CD14-positive monocyte (primary cell): ENCODE data around the gene DOCK3. TPM values are rescaled to one million over a fixed set of nuclear protein-coding genes. Genes with fewer than 3 reads are reported as not detected.

Experiments
- DNase-seq, 3 donors: peaks; one replicate each; pipeline ENCODE4 v3.0.0-alpha.2; 2011 to 2022
- H2AFZ ChIP-seq: 2 replicates; pipeline ENCODE4 v1.6.0; 2012; ENCODE audit warnings: mild to moderate bottlenecking, low read depth, low read length, inconsistent platforms; ENCODE audit not compliant: insufficient read depth, poor library complexity, severe bottlenecking
- H3K27ac ChIP-seq, 2 donors: 1 replicate in 1 of 2; 2 replicates in 1 of 2; pipeline ENCODE4 v1.5.1; 2012 to 2013; ENCODE audit warnings: low read length in 2 of 2, control low read depth in 1 of 2, inconsistent platforms in 1 of 2, low read depth in 1 of 2, mild to moderate bottlenecking in 1 of 2
- H3K27me3 ChIP-seq, 2 donors: one replicate each; pipeline versions ENCODE4 v1.6.0 to v1.6.1; 2011 to 2013; ENCODE audit warnings: low read length in 2 of 2; ENCODE audit not compliant: control insufficient read depth in 2 of 2, insufficient read depth in 2 of 2
- H3K36me3 ChIP-seq, 2 donors: replicated peaks in 1 of 2; 1 replicate in 1 of 2; 2 replicates in 1 of 2; pipeline versions ENCODE4 v1.5.1 to v1.6.1; 2012 to 2013; ENCODE audit warnings: low read length in 2 of 2, control low read depth in 1 of 2, inconsistent platforms in 1 of 2, mild to moderate bottlenecking in 1 of 2; ENCODE audit not compliant: insufficient read depth in 2 of 2, control insufficient read depth in 1 of 2
- H3K4me1 ChIP-seq, 2 donors: 1 replicate in 1 of 2; 2 replicates in 1 of 2; pipeline versions ENCODE4 v1.5.1 to v1.6.1; 2012 to 2013; ENCODE audit warnings: low read length in 2 of 2, control low read depth in 1 of 2, inconsistent platforms in 1 of 2, mild to moderate bottlenecking in 1 of 2, moderate library complexity in 1 of 2; ENCODE audit not compliant: insufficient read depth in 2 of 2, control insufficient read depth in 1 of 2
- H3K4me2 ChIP-seq: replicated peaks from 2 replicates; pipeline ENCODE3; 2012; ENCODE audit warnings: low read length, moderate library complexity, mild to moderate bottlenecking; ENCODE audit not compliant: poor library complexity, severe bottlenecking; ENCODE audit errors: extremely low read depth
- H3K4me3 ChIP-seq, 3 experiments: fragments of 200-600 bp in 1 of 3; sonication (generic) in 1 of 3; replicated peaks in 1 of 3; 1 replicate in 2 of 3; 2 replicates in 1 of 3; pipeline ENCODE4 v1.5.1; 2011 to 2013; ENCODE audit warnings: low read length in 3 of 3, mild to moderate bottlenecking in 3 of 3, control low read depth in 2 of 3, low read depth in 2 of 3, inconsistent platforms in 1 of 3, moderate library complexity in 1 of 3
- H3K79me2 ChIP-seq: 2 replicates; pipeline ENCODE4 v1.6.0; 2012; ENCODE audit warnings: mild to moderate bottlenecking, control low read depth, inconsistent platforms, low read length, moderate library complexity; ENCODE audit not compliant: insufficient read depth
- H3K9ac ChIP-seq: 2 replicates; pipeline ENCODE4 v1.6.0; 2017; ENCODE audit warnings: low read length, mild to moderate bottlenecking; ENCODE audit not compliant: insufficient read depth, poor library complexity, severe bottlenecking
- H3K9me3 ChIP-seq, 2 donors: replicated peaks in 1 of 2; 1 replicate in 1 of 2; 2 replicates in 1 of 2; pipeline versions ENCODE4 v1.5.1 to v1.6.1; 2012 to 2013; ENCODE audit warnings: low read length in 2 of 2, control low read depth in 1 of 2; ENCODE audit not compliant: control insufficient read depth in 1 of 2, insufficient read depth in 1 of 2
- H4K20me1 ChIP-seq: 2 replicates; pipeline ENCODE4 v1.6.0; 2012; ENCODE audit warnings: mild to moderate bottlenecking, low read length, control low read depth, moderate library complexity; ENCODE audit not compliant: insufficient read depth
- H3K27ac Mint-ChIP-seq, 7 donors: one replicate each; pipeline ENCODE4 v1.8.0; 2020; ENCODE audit warnings: mild to moderate bottlenecking in 7 of 7, mixed read lengths in 7 of 7, moderate library complexity in 6 of 7, inconsistent platforms in 2 of 7
- H3K27me3 Mint-ChIP-seq, 3 donors: one replicate each; pipeline ENCODE4 v1.8.0; 2021 to 2022; ENCODE audit warnings: low read depth in 3 of 3, mild to moderate bottlenecking in 3 of 3, mixed read lengths in 3 of 3, moderate library complexity in 3 of 3, inconsistent platforms in 1 of 3
- H3K36me3 Mint-ChIP-seq, 2 donors: one replicate each; pipeline ENCODE4 v1.8.0; 2020; ENCODE audit warnings: mixed read lengths in 2 of 2, inconsistent platforms in 1 of 2, mild to moderate bottlenecking in 1 of 2
- H3K4me1 Mint-ChIP-seq: one replicate; pipeline ENCODE4 v1.8.0; 2020; ENCODE audit warnings: mild to moderate bottlenecking, mixed read lengths
- H3K4me3 Mint-ChIP-seq, 2 donors: one replicate each; pipeline ENCODE4 v1.8.0; 2020; ENCODE audit warnings: mild to moderate bottlenecking in 2 of 2, mixed read lengths in 2 of 2, moderate library complexity in 1 of 2
- H3K9me3 Mint-ChIP-seq, 7 donors: one replicate each; pipeline ENCODE4 v1.8.0; 2020 to 2022; ENCODE audit warnings: mixed read lengths in 7 of 7, mild to moderate bottlenecking in 6 of 7, moderate library complexity in 6 of 7, inconsistent platforms in 2 of 7
- CTCF ChIP-seq: fragments of 200-600 bp; IDR thresholded peaks from one replicate; pipeline ENCODE4 v1.8.0; 2022; ENCODE audit warnings: antibody characterized with exemption, mild to moderate bottlenecking
- WGBS: methylation state at CpG from one replicate; pipeline ENCODE4 v1.1.5; 2013; ENCODE audit warnings: missing lambda C conversion rate; ENCODE audit not compliant: insufficient coverage; 5-methylcytosine and 5-hydroxymethylcytosine counted together
- intact Hi-C, 2 donors: fragments of 100-400 bp; cut with micrococcal nuclease; formaldehyde crosslinking; loops; one replicate each; pipeline versions ENCODE4 v1.15.0 to v1.15.1; 2023
- polyA plus RNA-seq, 3 donors: library from polyadenylated mRNA; depleted of rRNA in 1 of 3; unstranded in 2 of 3; stranded (reverse) in 1 of 3; fragments of 300-500 nt in 2 of 3; fragments of >200 nt in 1 of 3; fragmentation: Illumina TruSeq in 2 of 3; gene quantifications; 1 replicate in 2 of 3; 2 replicates in 1 of 3; pipeline ENCODE4 v1.2.3, GENCODE V29; 2012 to 2021

Gene DOCK3
- polyA plus RNA-seq, 3 donors = 0.03 TPM; not detected in 1

- Histone ChIP-seq H3K4me1 (no peaks in the 10 kb centered on the region), H4K20me1 (no peaks in the 10 kb centered on the region), H3K4me3 (no peak overlapping the region), H3K4me2 (no peak overlapping the region), H3K9me3 (no peaks in the 10 kb centered on the region), H2AFZ (no peak overlapping the region), H3K9ac (no peak overlapping the region), H3K27ac (no peak overlapping the region), H3K79me2 (no peaks in the 10 kb centered on the region), H3K36me3 (no peaks in the 10 kb centered on the region), H3K27me3 (no peaks in the 10 kb centered on the region)
- Mint-ChIP-seq H3K36me3 (no peaks in the 10 kb centered on the region), H3K4me3 (no peak overlapping the region), H3K27me3 (peaks cover 3 to 8% (median 7%) of the 10 kb centered on the region in 3 donors), H3K4me1 (peaks cover 9% of the 10 kb centered on the region), H3K27ac (peak overlapping the region in 1 of 7 donors; percentile 42), H3K9me3 (no peaks in the 10 kb centered on the region)
- WGBS = 98% methylated on average over 7 of the region's 11 CpGs
- TF ChIP-seq CTCF = no peak
- intact Hi-C loops = loop anchor here in 1 of 2 donors (5.0 to 10.0 kb wide), 2 partner anchors 277 to 400 kb away; no protein-coding TSS in a partner anchor
- no peak for DNase-seq
Measured at GRCh38 chr3:51374456-51374855, 699.7 kb downstream of the DOCK3 start.

- H3K27ac Mint-ChIP-seq = no peak overlapping the region
- H3K9me3 ChIP-seq = no peaks in the 10 kb centered on the region
- H2AFZ ChIP-seq = no peak overlapping the region
- intact Hi-C loops = loop anchor here in 1 of 2 donors (10.0 kb wide), 1 partner anchor 400 kb away; no protein-coding TSS in a partner anchor
- H3K4me1 ChIP-seq = no peaks in the 10 kb centered on the region
- peaks cover 3 to 11% (median 8%) of the 10 kb centered on the region in 3 donors for H3K27me3 Mint-ChIP-seq
- H3K27ac ChIP-seq = no peak overlapping the region
- no peaks in the 10 kb centered on the region for H4K20me1 ChIP-seq
- no peak overlapping the region for H3K4me3 ChIP-seq
- H3K36me3 Mint-ChIP-seq = no peaks in the 10 kb centered on the region
- H3K36me3 ChIP-seq = no peaks in the 10 kb centered on the region
- no peak overlapping the region for H3K4me3 Mint-ChIP-seq
- H3K79me2 ChIP-seq = no peaks in the 10 kb centered on the region
- no peak overlapping the region for H3K9ac ChIP-seq
- no peak for TF ChIP-seq CTCF
- peaks cover 10% of the 10 kb centered on the region for H3K4me1 Mint-ChIP-seq
- no peak for DNase-seq
- no peaks in the 10 kb centered on the region for H3K9me3 Mint-ChIP-seq
- no peak overlapping the region for H3K4me2 ChIP-seq
- H3K27me3 ChIP-seq = no peaks in the 10 kb centered on the region
Measured at GRCh38 chr3:51375136-51375535, 700.4 kb downstream of the DOCK3 start.
